GM19023 (cell line): Measurements from ENCODE around the gene SNX13.
"Not testable (repeated sequence)": the region's sequence is repeated elsewhere in the genome, so short reads cannot be mapped to it uniquely, and the experiment has no call there.

Experiments used
- ATAC-seq: cut with Tn5 transposase; IDR thresholded peaks from one replicate; pipeline ENCODE4 v1.9.1; 2021; ENCODE audit warnings: mild to moderate bottlenecking, moderate library complexity; ENCODE audit not compliant: unreplicated experiment

SNX13 gene

GRCh38 chr7:17915796-17916195, 24.5 kb downstream of the SNX13 start:
- ATAC-seq = no peak

- ATAC-seq = no peak
Observed at GRCh38 chr7:17915168-17915567, 25.1 kb downstream of the SNX13 start.

DNA sequence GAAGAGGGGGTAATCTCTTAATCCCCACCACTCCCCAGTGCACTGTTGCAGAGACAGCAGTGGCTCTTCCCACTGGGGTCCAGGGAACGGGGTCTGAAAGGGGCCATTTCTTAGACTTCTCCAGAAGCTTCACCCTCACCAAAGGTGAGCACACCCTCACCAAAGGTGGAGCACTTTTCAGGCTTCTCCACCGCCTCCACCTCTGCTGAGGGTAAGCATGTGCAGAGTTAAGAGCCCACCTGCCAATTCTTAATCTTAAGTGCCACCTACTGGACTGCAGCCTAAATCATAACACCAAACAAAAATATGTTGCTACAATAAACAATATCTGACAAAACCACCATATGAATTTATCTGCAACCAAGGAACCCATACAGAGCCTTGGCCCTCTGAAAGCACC, 27.0 kb downstream of the SNX13 start:
- ATAC-seq = no peak

GRCh38 chr7:17912536-17913235, 27.6 kb downstream of the SNX13 start:
- no peak for ATAC-seq

- no peak for ATAC-seq
Observed at GRCh38 chr7:17912050-17912449, 28.2 kb downstream of the SNX13 start.

GRCh38 chr7:17910377-17910776, 29.9 kb downstream of the SNX13 start:
- no peak for ATAC-seq

- not testable (repeated sequence) for ATAC-seq
Observed at GRCh38 chr7:17909310-17909709, 31.0 kb downstream of the SNX13 start.

- no peak for ATAC-seq
Observed at GRCh38 chr7:17907014-17907413, 33.3 kb downstream of the SNX13 start.

DNA sequence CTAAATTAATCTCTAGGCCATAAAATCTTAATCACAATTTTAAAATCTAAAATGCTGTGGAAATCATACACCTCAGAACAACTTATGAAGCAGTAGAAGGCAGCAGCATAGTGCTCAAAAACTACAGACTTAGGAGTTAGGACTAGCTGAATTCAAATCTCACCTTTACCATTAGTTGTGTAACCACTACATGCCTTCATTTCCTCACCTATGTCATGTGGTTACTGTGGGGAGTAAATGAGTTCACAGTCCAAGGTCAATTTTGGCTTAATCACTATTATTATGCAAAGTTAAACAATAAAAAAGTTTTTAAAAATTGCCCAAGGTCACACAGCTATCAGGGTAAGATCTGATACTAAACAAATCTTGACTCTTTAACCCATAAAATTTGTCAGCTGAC, 37.0 kb downstream of the SNX13 start:
- ATAC-seq = no peak

DNA sequence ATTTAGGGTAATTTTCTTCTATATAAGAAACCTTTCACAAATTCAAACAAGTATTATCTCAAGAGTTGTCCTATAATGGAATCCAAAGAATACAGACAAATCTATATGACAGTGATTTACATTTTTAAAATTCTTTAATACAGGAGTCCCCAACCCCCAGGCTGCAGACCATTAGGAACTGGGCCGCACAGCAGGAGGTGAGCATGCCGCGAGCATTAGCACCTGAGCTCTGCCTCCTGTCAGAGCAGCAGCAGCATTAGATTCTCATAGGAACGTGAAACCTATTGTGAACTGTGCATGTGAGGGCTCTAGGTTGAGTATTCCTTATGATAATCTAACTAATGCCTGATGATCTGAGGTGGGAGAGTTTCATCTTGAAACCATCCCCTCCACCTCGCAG, 37.7 kb downstream of the SNX13 start:
- no peak for ATAC-seq

DNA sequence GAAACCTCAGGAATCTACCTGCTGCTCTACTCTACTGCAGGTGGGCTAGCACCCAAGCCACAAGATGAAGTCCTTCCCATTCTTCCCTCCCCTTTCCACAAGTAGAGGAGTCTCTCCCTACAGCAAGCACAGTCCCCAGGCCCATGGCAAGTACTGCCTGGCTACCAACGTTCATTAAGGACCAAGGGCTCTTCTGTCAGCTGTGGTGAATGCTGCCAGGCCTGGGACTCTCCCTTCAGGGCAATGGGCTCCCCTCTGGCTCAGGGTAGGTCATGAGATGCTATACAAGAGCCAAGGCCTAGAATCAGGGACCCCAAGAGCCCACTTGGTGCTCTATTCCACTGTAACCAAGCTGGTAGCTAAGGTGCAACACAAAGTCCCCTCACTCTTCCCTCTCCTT, 39.8 kb downstream of the SNX13 start:
- no peak for ATAC-seq

GRCh38 chr7:17898111-17898510, 42.2 kb downstream of the SNX13 start:
- no peak for ATAC-seq

GRCh38 chr7:17887286-17887685, 53.0 kb downstream of the SNX13 start:
- no peak for ATAC-seq

DNA sequence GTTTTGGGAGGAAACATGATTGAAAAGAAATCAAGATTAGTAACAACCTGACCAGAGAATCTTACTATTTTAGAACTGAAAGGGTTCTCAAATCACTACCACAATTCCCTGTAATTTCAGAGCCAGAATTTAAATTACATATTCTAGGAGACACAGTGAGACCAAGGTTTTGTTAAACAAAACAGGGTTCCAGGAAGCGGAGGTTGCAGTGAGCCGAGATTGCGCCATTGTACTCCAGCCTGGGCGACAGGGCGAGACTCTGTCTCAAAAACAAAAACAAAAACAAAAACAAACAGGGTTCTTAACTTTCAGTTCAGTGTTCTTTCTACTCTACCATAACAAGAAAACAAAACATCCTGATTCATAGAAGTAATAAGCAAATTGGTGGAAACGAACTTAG, 57.6 kb downstream of the SNX13 start:
- ATAC-seq = no peak

DNA sequence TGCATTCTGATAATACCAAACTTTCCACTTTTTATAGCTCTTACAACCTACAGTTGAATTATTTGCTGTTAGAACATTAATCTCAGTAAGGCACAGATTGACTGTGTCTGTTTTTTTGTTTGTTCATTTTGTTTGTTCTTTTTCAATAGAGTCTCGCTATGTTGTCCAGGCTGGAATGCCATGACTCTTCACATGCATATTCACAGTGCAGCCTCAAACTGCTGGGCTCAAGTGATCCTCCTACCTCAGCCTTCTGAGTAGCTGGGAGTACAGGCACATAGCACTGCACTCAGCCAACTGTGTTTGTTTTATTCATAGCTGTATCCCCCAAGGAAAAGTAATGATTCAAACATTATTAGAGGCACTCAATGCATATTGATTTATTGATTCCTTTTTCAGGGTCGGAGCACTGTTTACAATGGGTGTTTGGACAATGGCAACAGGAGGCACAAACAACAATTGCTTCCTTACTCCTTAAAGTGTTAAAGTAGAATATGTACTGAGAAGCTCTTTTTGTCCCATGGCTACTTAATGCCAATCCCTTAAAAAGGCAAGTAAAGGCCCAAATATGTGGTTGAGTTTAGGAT, 61.1 kb downstream of the SNX13 start:
- no peak for ATAC-seq

DNA sequence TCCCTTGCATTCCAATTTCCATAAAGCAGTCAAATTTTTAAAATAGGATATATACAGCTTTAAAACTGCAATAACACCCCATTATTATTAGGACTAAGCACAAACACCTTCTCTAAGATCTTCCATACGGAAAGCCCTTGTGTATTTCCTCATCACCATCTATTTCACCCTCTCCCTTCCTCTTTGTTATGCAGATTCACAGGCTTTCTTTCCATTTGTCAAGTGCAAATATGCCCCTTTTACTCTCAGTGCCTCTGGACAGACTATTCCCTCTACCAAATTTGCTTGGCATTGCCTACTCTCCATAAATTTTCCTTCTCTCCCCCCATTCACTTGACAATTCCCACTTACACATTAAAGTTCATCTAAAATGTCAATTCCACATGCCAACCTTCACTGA, 61.7 kb downstream of the SNX13 start:
- no peak for ATAC-seq

GRCh38 chr7:17871815-17872533, 68.3 kb downstream of the SNX13 start:
- ATAC-seq = no peak

DNA sequence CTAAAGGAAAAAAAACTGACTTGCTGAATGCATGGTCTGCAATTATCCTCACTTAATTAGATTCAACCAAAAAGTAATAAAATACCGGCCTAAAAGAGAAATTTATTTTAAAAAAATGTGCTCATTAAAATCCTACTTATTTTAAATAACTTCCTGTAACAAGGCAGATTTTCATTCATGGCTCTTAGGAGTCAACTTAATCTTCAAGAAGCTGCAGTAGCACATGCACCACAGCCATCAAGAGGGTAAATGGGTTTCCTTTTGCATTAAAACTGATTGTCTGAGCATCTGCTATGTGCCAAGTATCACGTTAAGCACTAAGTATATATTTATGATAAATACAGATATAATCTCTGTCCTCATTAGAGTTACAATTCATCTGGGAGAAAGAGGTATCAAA, 69.9 kb downstream of the SNX13 start:
- ATAC-seq = no peak

DNA sequence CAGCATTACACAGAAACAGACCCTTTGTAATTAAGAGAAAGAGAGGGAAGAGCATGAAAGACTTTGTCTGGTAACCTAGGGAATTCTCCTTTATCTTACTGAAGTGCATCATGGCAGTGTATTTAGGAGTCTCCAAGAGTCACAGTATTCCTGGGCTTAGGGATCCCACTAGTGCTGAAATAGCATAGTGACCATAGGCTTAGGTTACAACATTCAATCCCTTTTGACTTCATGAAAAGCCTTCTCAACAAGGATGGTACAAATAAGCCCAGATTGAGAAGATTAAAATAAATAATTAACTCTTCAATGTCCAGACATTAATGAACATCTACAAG, 76.5 kb downstream of the SNX13 start:
- no peak for ATAC-seq

DNA sequence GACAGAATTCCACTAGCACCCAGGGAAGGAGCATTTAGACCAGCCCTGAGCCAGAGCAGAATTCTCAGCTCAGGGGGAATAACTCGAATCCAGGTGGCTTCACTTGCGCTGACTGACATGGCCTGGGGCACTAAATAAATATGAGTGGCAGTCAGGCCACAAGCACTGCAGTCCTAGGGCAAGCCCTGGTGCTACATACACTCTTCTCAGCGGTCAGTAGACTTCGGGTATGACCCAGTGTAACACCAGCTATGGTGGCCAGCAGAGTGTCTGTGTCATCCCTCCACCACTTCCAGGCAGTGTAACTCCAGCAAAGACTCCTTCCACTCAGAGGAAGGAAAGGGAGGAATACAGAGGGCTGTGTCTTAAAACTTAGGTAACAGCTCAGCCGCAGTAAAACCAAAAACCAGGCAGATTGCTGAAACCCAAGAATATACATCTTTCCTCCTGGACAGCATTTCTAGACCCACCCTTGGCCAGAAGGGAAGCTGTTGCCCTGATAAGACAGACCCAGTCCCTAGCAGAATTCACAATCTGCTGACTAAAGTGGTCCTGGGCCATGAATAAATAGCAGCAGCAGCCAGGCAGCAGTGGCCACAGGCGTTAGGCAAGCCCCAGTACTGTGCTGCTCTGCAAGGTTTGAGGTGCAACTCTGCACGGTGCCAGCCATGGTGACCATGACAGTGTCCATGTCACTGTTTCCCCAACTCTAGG, 77.0 kb downstream of the SNX13 start:
- ATAC-seq = no peak

- no peak for ATAC-seq
Observed at GRCh38 chr7:17856251-17856650, 84.0 kb downstream of the SNX13 start.

DNA sequence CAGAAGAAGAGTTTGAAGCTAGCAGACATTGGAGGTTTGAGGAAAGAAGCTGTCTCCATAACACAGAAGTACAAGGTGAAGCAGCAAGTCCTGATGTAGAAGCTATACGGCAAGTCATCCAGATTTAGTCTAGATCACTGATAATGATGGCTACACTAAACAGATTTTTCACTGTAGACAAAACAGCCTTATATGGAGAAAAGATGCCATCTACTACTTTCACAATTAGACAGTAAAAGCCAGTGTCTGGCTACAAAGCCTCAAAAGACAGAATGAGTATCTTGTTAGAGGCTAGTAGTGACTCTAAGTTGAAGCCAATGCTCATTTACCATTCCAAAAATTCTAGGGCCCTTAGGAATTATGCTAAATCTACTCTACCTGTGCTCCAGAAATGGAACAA, 85.1 kb downstream of the SNX13 start:
- no peak for ATAC-seq
